ENCODE measurements around the gene ZNF362.
"Not testable (repeated sequence)": the region's sequence is repeated elsewhere in the genome, so short reads cannot be mapped to it uniquely, and the experiment has no call there.

ZNF362 gene

GRCh38 chr1:33307494-33307864 is 51.2 kb downstream of the ZNF362 start:
- TF ChIP-seq ZFX (IDR thresholded peaks at IDR 0.05) = no peak
- TF ChIP-seq, protein P1, sequence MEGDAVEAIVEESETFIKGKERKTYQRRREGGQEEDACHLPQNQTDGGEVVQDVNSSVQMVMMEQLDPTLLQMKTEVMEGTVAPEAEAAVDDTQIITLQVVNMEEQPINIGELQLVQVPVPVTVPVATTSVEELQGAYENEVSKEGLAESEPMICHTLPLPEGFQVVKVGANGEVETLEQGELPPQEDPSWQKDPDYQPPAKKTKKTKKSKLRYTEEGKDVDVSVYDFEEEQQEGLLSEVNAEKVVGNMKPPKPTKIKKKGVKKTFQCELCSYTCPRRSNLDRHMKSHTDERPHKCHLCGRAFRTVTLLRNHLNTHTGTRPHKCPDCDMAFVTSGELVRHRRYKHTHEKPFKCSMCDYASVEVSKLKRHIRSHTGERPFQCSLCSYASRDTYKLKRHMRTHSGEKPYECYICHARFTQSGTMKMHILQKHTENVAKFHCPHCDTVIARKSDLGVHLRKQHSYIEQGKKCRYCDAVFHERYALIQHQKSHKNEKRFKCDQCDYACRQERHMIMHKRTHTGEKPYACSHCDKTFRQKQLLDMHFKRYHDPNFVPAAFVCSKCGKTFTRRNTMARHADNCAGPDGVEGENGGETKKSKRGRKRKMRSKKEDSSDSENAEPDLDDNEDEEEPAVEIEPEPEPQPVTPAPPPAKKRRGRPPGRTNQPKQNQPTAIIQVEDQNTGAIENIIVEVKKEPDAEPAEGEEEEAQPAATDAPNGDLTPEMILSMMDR (conservative IDR thresholded peaks at IDR 0.05) = no peak
- no peak overlapping the region for H3K27ac ChIP-seq

GRCh38 chr1:33309351-33309750 is 53.1 kb downstream of the ZNF362 start:
- H3K27ac ChIP-seq = not testable (repeated sequence)

DNA sequence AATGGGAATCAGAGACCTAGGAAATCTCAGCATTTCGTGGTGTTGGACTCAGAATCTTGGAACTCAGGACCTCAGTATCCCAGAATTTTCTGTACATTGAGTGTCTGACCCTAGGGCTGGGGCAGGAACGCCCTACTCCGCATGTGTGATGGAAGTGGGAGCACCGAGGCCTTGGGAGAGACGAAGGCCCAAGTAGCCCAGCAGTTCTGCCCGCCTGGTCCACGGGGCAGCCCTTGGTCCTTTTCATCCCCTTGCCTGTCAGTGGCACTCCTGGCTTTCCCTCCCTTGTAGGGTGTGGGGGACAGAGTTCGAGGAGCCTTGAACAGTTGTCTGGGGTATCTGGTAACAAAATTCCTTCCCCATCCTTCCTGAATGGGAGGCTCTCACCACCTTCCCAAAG is 54.4 kb downstream of the ZNF362 start:
- TF ChIP-seq, protein P1 (conservative IDR thresholded peaks at IDR 0.05) = no peak
- no peak for TF ChIP-seq ZFX (IDR thresholded peaks at IDR 0.05)
- no peak overlapping the region for H3K27ac ChIP-seq

DNA sequence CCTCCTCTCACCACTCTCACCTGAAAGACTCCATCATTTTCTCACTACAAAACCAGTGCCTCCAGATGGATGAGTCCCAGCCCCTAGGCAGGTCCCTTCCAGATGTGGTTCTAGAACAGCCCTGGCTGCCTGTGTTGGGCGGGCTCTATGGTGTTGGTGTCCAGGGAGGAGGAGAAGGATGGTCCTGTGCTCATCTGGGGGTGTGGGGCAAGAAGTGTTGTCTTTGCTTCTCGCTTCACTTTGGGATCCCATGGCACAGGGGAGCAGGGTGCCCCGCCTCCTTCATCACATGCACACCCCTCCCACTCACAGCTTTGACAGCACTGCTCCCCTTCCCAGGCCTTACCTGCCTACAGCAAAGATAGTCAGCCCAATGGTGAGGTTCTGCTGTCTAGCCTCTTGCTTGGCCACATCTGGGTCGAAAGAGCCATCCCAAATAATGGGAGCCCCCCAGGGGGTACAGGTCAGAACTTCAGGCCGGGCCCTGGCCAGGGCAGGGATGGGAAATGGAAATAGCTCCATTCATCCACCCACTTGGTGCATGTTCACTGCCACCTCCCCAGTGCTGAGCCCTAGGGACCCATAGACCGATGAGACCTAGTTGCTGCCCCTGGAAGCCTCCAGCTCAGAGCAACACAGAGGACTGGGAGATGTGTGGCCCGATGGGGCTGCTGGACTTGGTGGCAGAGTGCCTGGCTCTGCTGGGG is 55.6 kb downstream of the ZNF362 start:
- TF ChIP-seq, protein P1 (conservative IDR thresholded peaks at IDR 0.05) = no peak
- TF ChIP-seq ZFX (IDR thresholded peaks at IDR 0.05) = no peak

GRCh38 chr1:33312413-33312749 is 56.1 kb downstream of the ZNF362 start:
- TF ChIP-seq, protein P1 (conservative IDR thresholded peaks at IDR 0.05) = no peak
- TF ChIP-seq ZFX (IDR thresholded peaks at IDR 0.05) = no peak
- H3K27ac ChIP-seq = no peak overlapping the region

More for the DNA sequence above, 55.6 kb downstream of the ZNF362 start:
- H3K27ac ChIP-seq = no peak overlapping the region

GRCh38 chr1:33314416-33314815 is 58.1 kb downstream of the ZNF362 start:
- H3K27ac ChIP-seq = no peak overlapping the region
- TF ChIP-seq, protein P1 (conservative IDR thresholded peaks at IDR 0.05) = no peak
- TF ChIP-seq ZFX (IDR thresholded peaks at IDR 0.05) = no peak

- no peak overlapping the region for H3K27ac ChIP-seq
- TF ChIP-seq ZFX (IDR thresholded peaks at IDR 0.05) = no peak
- TF ChIP-seq, protein P1 (conservative IDR thresholded peaks at IDR 0.05) = no peak
Observed at GRCh38 chr1:33316601-33317000, 60.3 kb downstream of the ZNF362 start.

DNA sequence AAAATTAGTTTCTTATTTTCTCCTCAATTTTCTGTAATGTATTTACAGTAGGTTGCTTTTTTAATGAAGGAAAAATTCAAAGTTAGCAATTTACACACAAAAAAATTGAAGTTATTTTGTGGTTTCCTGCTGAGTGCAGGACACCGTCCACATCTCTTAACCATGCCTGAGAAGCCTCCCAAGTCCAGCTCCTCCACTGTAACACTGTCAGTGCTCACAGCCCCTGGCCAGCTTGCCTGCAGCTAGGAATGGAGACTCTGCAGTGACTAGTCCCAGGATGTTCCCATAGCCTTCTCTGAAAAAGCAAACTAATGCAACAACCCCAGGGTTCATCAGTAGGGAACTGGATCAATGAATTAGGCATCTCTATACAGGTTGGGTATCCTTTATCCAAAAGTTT is 61.1 kb downstream of the ZNF362 start:
- no peak overlapping the region for H3K27ac ChIP-seq
- TF ChIP-seq ZFX (IDR thresholded peaks at IDR 0.05) = no peak
- TF ChIP-seq, protein P1 (conservative IDR thresholded peaks at IDR 0.05) = no peak
